ENCODE measurements around the gene GLRA2.
"Not testable (repeated sequence)": the region's sequence is repeated elsewhere in the genome, so short reads cannot be mapped to it uniquely, and the experiment has no call there.

GLRA2 gene

GRCh38 chrX:14672611-14673172 lies 143.4 kb downstream of the GLRA2 start:
- no peak for DNase-seq (ENCODE audit: insufficient read length, low spot score)
- FAIRE-seq = no peak

GRCh38 chrX:14673236-14673635 lies 143.9 kb downstream of the GLRA2 start:
- DNase-seq (ENCODE audit: insufficient read length, low spot score) = no peak
- no peak for FAIRE-seq
- no peak for TF ChIP-seq CTCF (IDR thresholded peaks at IDR 0.05; ENCODE audit: insufficient read depth, missing control alignments)

More at GRCh38 chrX:14672611-14673172, 143.4 kb downstream of the GLRA2 start:
- no peak for TF ChIP-seq CTCF (IDR thresholded peaks at IDR 0.05; ENCODE audit: insufficient read depth, missing control alignments)

- FAIRE-seq = no peak
- DNase-seq (ENCODE audit: insufficient read length, low spot score) = no peak
- no peak for TF ChIP-seq CTCF (IDR thresholded peaks at IDR 0.05; ENCODE audit: insufficient read depth, missing control alignments)
These were observed 144.4 kb downstream of the GLRA2 start for GRCh38 chrX:14673764-14674163.

- no peak for TF ChIP-seq CTCF (IDR thresholded peaks at IDR 0.05; ENCODE audit: insufficient read depth, missing control alignments)
- DNase-seq (ENCODE audit: insufficient read length, low spot score) (no peak), FAIRE-seq (no peak)
These were observed 146.2 kb downstream of the GLRA2 start for GRCh38 chrX:14675500-14675899.

GRCh38 chrX:14676431-14676830 lies 147.1 kb downstream of the GLRA2 start:
- DNase-seq (ENCODE audit: insufficient read length, low spot score) = no peak
- FAIRE-seq = no peak
- no peak for TF ChIP-seq CTCF (IDR thresholded peaks at IDR 0.05; ENCODE audit: insufficient read depth, missing control alignments)

GRCh38 chrX:14688331-14688730 lies 159.0 kb downstream of the GLRA2 start:
- FAIRE-seq; DNase-seq (ENCODE audit: insufficient read length, low spot score): not testable (repeated sequence)

GRCh38 chrX:14690553-14690952 lies 161.2 kb downstream of the GLRA2 start:
- no peak for TF ChIP-seq CTCF (IDR thresholded peaks at IDR 0.05; ENCODE audit: insufficient read depth, missing control alignments)
- no peak for FAIRE-seq
- DNase-seq (ENCODE audit: insufficient read length, low spot score) = no peak

- TF ChIP-seq CTCF (IDR thresholded peaks at IDR 0.05; ENCODE audit: insufficient read depth, missing control alignments) = no peak
- no peak for FAIRE-seq
- DNase-seq (ENCODE audit: insufficient read length, low spot score) = no peak
These were observed 165.3 kb downstream of the GLRA2 start for GRCh38 chrX:14694611-14695010.

Data from D721Med (cell line).